ENCODE results near the gene AP1M1. TPM values are rescaled to one million over a fixed set of nuclear protein-coding genes. Genes with fewer than 3 reads are reported as not detected.

AP1M1 gene
- total RNA-seq, 1 donor from 2014 or later, result 84.5 TPM

GRCh38 chr19:16218851-16219250, 21.1 kb downstream of the AP1M1 start:
- Histone ChIP-seq H3K4me3 (no peak overlapping the region), H3K27ac (no peak overlapping the region), H3K4me1 (no peaks in the 10 kb centered on the region), H3K36me3 (peaks cover 0 to 61% of the 10 kb centered on the region in 2 donors), H3K27me3 (no peaks in the 10 kb centered on the region), H3K9me3 (peaks cover 18% of the 10 kb centered on the region)
- intact Hi-C loops (cut with DNase I), result no loop called here
- no peak for TF ChIP-seq POLR2A (IDR thresholded peaks at IDR 0.05)
- TF ChIP-seq POLR2AphosphoS5 (IDR thresholded peaks at IDR 0.05; ENCODE audit: insufficient read depth in 1 of 2, low read depth in 1 of 2), result no peak
- TF ChIP-seq CTCF (IDR thresholded peaks at IDR 0.05), result no peak
- no peak for DNase-seq (ENCODE audit: extremely low spot score in 2 of 2)

GRCh38 chr19:16222806-16223205, 25.1 kb downstream of the AP1M1 start:
- Histone ChIP-seq H3K27ac (no peak overlapping the region), H3K4me1 (no peaks in the 10 kb centered on the region), H3K36me3 (peaks cover 0 to 87% of the 10 kb centered on the region in 2 donors), H3K9me3 (peaks cover 18% of the 10 kb centered on the region), H3K4me3 (no peak overlapping the region), H3K27me3 (no peaks in the 10 kb centered on the region)
- intact Hi-C loops (cut with DNase I), result no loop called here
- no peak for DNase-seq (ENCODE audit: extremely low spot score in 2 of 2)
- TF ChIP-seq POLR2AphosphoS5 (IDR thresholded peaks at IDR 0.05; ENCODE audit: insufficient read depth in 1 of 2, low read depth in 1 of 2) (no peak), POLR2A (IDR thresholded peaks at IDR 0.05) (no peak), CTCF (IDR thresholded peaks at IDR 0.05) (no peak)

GRCh38 chr19:16223746-16224145, 26.0 kb downstream of the AP1M1 start:
- no peak for TF ChIP-seq POLR2A (IDR thresholded peaks at IDR 0.05)
- no peak for TF ChIP-seq CTCF (IDR thresholded peaks at IDR 0.05)
- H3K4me1 ChIP-seq, result no peaks in the 10 kb centered on the region

GRCh38 chr19:16224293-16225045, 26.8 kb downstream of the AP1M1 start:
- TF ChIP-seq POLR2AphosphoS5 (IDR thresholded peaks at IDR 0.05; ENCODE audit: insufficient read depth in 1 of 2, low read depth in 1 of 2) (no peak), CTCF (IDR thresholded peaks at IDR 0.05) (no peak), POLR2A (IDR thresholded peaks at IDR 0.05) (no peak)
- Histone ChIP-seq H3K9me3 (peaks cover 18% of the 10 kb centered on the region), H3K4me1 (no peaks in the 10 kb centered on the region), H3K27ac (no peak overlapping the region), H3K36me3 (peaks cover 0 to 93% of the 10 kb centered on the region in 2 donors), H3K27me3 (no peaks in the 10 kb centered on the region), H3K4me3 (no peak overlapping the region)
- DNase-seq (ENCODE audit: extremely low spot score in 2 of 2), result peak in 1 of 2 donors; percentile 84
- intact Hi-C loops (cut with DNase I), result no loop called here

More at GRCh38 chr19:16223746-16224145, 26.0 kb downstream of the AP1M1 start:
- H3K27ac ChIP-seq, result no peak overlapping the region
- peaks cover 18% of the 10 kb centered on the region for H3K9me3 ChIP-seq
- peaks cover 0 to 89% of the 10 kb centered on the region in 2 donors for H3K36me3 ChIP-seq
- intact Hi-C loops (cut with DNase I), result no loop called here
- no peak overlapping the region for H3K4me3 ChIP-seq
- no peaks in the 10 kb centered on the region for H3K27me3 ChIP-seq
- peak in 1 of 2 donors; percentile 87 for DNase-seq (ENCODE audit: extremely low spot score in 2 of 2)

Data from vagina (tissue), 2 donors.